AG09309 (cell line): ENCODE measurements around the gene LZIC.

Source experiments
- DNase-seq: peaks from one replicate; pipeline ENCODE4 v3.0.0-alpha.2; 2010; ENCODE audit warnings: low read depth
- H3K4me3 ChIP-seq: 2 replicates; pipeline ENCODE4 v1.5.1; 2011; ENCODE audit warnings: mild to moderate bottlenecking, low read depth, low read length, moderate library complexity; ENCODE audit not compliant: control insufficient read depth
- CTCF ChIP-seq: IDR thresholded peaks from 2 replicates; pipeline ENCODE4 v1.5.1; 2011; ENCODE audit warnings: mild to moderate bottlenecking, low read depth, low read length, inconsistent platforms; ENCODE audit not compliant: insufficient read depth, control insufficient read depth; ENCODE audit errors: missing control alignments

Gene LZIC

GRCh38 chr1:9912264-9912936 lies 30.8 kb downstream of the LZIC start:
- DNase-seq = no peak
- no peak for TF ChIP-seq CTCF
- no peak overlapping the region for H3K4me3 ChIP-seq

- peak overlapping the region; percentile 68 for H3K4me3 ChIP-seq
- peak; percentile 93 for DNase-seq
- TF ChIP-seq CTCF = no peak
Observed at GRCh38 chr1:9910423-9911178, 32.6 kb downstream of the LZIC start.

GRCh38 chr1:9910076-9910422 lies 33.1 kb downstream of the LZIC start, which contains the start of gene CTNNBIP1:
Gene CTNNBIP1 (minus strand): TSS chr1:9910269. CDS start chr1:9872064, 38,205 bp downstream.
- no peak for TF ChIP-seq CTCF
- no peak for DNase-seq
- peak within 1 kb of the TSS; percentile 90 for H3K4me3 ChIP-seq

GRCh38 chr1:9909234-9910046 lies 33.8 kb downstream of the LZIC start:
- DNase-seq = no peak
- peak overlapping the region; percentile 90 for H3K4me3 ChIP-seq
- TF ChIP-seq CTCF = no peak

- no peak for TF ChIP-seq CTCF
- peak overlapping the region; percentile 90 for H3K4me3 ChIP-seq
- DNase-seq = no peak
Observed at GRCh38 chr1:9908871-9909233, 34.3 kb downstream of the LZIC start.

- no peak overlapping the region for H3K4me3 ChIP-seq
- no peak for TF ChIP-seq CTCF
- DNase-seq = no peak
Observed at GRCh38 chr1:9907441-9907840, 35.8 kb downstream of the LZIC start.
